ENCODE results near the gene RPL22.
A peak's percentile ranks its signal among the peaks of the same experiment; 100 is the strongest.

The RPL22 gene

GRCh38 chr1:6175411-6175828 is 24.0 kb downstream of the RPL22 start:
- no peak for DNase-seq (ENCODE audit: low spot score)

- no peak for DNase-seq (ENCODE audit: low spot score)
Measured at GRCh38 chr1:6174621-6175410, 24.6 kb downstream of the RPL22 start.

GRCh38 chr1:6172549-6172948 is 26.8 kb downstream of the RPL22 start:
- no peak for DNase-seq (ENCODE audit: low spot score)

GRCh38 chr1:6171548-6172124 is 27.8 kb downstream of the RPL22 start:
- peak; percentile 52 for DNase-seq (ENCODE audit: low spot score)

- no peak for DNase-seq (ENCODE audit: low spot score)
Measured at GRCh38 chr1:6170742-6171201, 28.6 kb downstream of the RPL22 start.

GRCh38 chr1:6170116-6170741 is 29.2 kb downstream of the RPL22 start:
- DNase-seq (ENCODE audit: low spot score), result no peak

- no peak for DNase-seq (ENCODE audit: low spot score)
Measured at GRCh38 chr1:6168947-6169586, 30.3 kb downstream of the RPL22 start.

GRCh38 chr1:6167391-6168303 is 31.7 kb downstream of the RPL22 start:
- no peak for DNase-seq (ENCODE audit: low spot score)

GRCh38 chr1:6166655-6167390 is 32.6 kb downstream of the RPL22 start:
- DNase-seq (ENCODE audit: low spot score), result no peak

GRCh38 chr1:6166221-6166620 is 33.2 kb downstream of the RPL22 start:
- no peak for DNase-seq (ENCODE audit: low spot score)

- DNase-seq (ENCODE audit: low spot score), result no peak
Measured at GRCh38 chr1:6165441-6165985, 33.9 kb downstream of the RPL22 start.

GRCh38 chr1:6165027-6165426 is 34.4 kb downstream of the RPL22 start:
- no peak for DNase-seq (ENCODE audit: low spot score)

GRCh38 chr1:6163973-6164617 is 35.3 kb downstream of the RPL22 start:
- DNase-seq (ENCODE audit: low spot score), result no peak

- no peak for DNase-seq (ENCODE audit: low spot score)
Measured at GRCh38 chr1:6163191-6163972, 36.0 kb downstream of the RPL22 start.

GRCh38 chr1:6162773-6163172 is 36.6 kb downstream of the RPL22 start:
- DNase-seq (ENCODE audit: low spot score), result no peak

- no peak for DNase-seq (ENCODE audit: low spot score)
Measured at GRCh38 chr1:6162341-6162740, 37.1 kb downstream of the RPL22 start.

- DNase-seq (ENCODE audit: low spot score), result no peak
Measured at GRCh38 chr1:6158181-6158580, 41.2 kb downstream of the RPL22 start.

GRCh38 chr1:6157528-6158174 is 41.7 kb downstream of the RPL22 start:
- no peak for DNase-seq (ENCODE audit: low spot score)
